ENCODE results near the gene FAM131B. TPM values are rescaled to one million over a fixed set of nuclear protein-coding genes. Genes with fewer than 3 reads are reported as not detected.
A peak's percentile ranks its signal among the peaks of the same experiment; 100 is the strongest.

Gene FAM131B
- total RNA-seq, 2 experiments from 2014 or later: 2.3 to 2.6 TPM

DNA sequence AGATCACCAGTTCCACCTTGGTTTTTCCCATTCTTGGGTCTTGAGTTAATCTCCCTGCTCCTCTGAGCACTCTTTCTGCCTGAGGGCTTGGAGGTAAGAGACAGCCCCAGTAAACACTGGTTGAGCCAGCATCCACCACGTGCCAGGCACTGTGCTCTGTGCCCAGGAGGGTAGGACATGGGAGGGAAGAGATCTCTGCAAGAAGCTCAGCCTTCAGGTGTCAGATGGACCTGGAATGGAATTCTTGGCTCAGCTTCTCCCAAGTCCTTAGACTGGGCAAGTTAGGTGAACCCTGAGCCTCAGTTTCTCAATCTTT lies 21.1 kb upstream of the FAM131B start:
- no peak overlapping the region for H3K4me3 Mint-ChIP-seq
- no peaks in the 10 kb centered on the region for H3K27me3 Mint-ChIP-seq
- no peak for DNase-seq

DNA sequence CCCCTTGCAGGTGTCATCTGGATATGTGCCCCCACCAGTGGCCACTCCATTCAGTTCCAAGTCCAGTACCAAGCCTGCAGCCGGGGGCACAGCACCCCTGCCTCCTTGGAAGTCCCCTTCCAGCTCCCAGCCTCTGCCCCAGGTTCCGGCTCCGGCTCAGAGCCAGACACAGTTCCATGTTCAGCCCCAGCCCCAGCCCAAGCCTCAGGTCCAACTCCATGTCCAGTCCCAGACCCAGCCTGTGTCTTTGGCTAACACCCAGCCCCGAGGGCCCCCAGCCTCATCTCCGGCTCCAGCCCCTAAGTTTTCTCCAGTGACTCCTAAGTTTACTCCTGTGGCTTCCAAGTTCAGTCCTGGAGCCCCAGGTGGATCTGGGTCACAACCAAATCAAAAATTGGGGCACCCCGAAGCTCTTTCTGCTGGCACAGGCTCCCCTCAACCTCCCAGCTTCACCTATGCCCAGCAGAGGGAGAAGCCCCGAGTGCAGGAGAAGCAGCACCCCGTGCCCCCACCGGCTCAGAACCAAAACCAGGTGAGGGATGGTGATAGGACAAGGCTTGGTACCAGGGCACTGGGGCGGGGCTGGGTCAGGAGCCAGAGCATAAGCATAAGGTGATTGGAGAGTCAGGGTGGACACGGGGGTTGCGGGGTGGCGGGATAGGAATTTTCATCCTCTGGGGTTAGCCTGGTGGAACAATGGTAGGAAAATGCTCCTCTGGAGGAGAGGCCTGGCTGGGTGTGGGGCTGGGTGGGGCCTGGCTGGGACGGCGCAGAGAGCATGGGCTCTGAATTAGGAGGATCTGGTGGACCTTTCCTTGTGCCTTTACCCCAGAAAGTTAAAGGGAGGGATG lies 20.5 kb upstream of the FAM131B start:
- Mint-ChIP-seq H3K27me3 (no peaks in the 10 kb centered on the region), H3K27ac (peak overlapping the region; percentile 39), H3K4me1 (peaks cover 22% of the 10 kb centered on the region), H3K4me3 (no peak overlapping the region), H3K36me3 (peaks cover 9% of the 10 kb centered on the region), H3K9me3 (ENCODE audit: low read depth) (no peaks in the 10 kb centered on the region)
- DNase-seq: no peak
- no peak for ATAC-seq
- CTCF ChIA-PET: interaction anchor here (1.0 to 2.0 kb wide), 5 partner anchors 8 to 143 kb away, joined by 3 to 10 read pairs (median 5); no protein-coding TSS in a partner anchor

More for the DNA sequence above, 21.1 kb upstream of the FAM131B start:
- H3K27ac Mint-ChIP-seq: peak overlapping the region; percentile 39
- H3K9me3 Mint-ChIP-seq (ENCODE audit: low read depth): no peaks in the 10 kb centered on the region
- peaks cover 9% of the 10 kb centered on the region for H3K36me3 Mint-ChIP-seq
- CTCF ChIA-PET: interaction anchor here (0.8 to 2.0 kb wide), 7 partner anchors 8 to 143 kb away, joined by 3 to 10 read pairs (median 3); partner anchors contain the start of gene GSTK1
- no peak for ATAC-seq
- peaks cover 17% of the 10 kb centered on the region for H3K4me1 Mint-ChIP-seq

DNA sequence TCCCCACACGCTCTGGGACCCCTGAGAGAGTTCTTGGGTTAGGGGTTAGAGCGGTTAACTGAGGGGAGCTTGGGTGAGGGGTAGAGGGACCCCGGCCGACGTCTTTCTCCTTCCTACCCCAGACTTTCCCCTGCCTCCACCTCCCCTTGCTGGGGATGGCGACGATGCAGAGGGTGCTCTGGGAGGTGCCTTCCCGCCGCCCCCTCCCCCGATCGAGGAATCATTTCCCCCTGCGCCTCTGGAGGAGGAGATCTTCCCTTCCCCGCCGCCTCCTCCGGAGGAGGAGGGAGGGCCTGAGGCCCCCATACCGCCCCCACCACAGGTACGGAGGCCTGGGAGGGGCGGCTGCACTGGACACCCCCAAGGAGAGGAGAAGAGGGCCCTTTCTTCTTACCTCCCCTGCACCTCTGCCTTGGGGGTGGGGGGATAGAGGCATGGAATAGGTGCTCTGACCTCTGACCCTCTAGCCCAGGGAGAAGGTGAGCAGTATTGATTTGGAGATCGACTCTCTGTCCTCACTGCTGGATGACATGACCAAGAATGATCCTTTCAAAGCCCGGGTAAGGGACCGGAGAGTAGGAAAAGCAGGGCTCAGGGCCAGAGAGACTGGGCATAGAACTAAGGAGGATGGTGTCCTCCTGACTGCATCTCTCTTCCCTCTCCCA lies 19.7 kb upstream of the FAM131B start:
- H3K4me1 Mint-ChIP-seq: peaks cover 21% of the 10 kb centered on the region
- H3K36me3 Mint-ChIP-seq: peaks cover 6% of the 10 kb centered on the region
- H3K9me3 Mint-ChIP-seq (ENCODE audit: low read depth): no peaks in the 10 kb centered on the region
- no peak for DNase-seq
- no peak overlapping the region for H3K4me3 Mint-ChIP-seq
- no peak for ATAC-seq
- H3K27ac Mint-ChIP-seq: peak overlapping the region; percentile 33
- CTCF ChIA-PET: interaction anchor here (1.3 to 3.6 kb wide), 3 partner anchors 26 to 83 kb away, joined by 3 to 46 read pairs (median 5); partner anchors contain the start of gene EPHA1
- H3K27me3 Mint-ChIP-seq: no peaks in the 10 kb centered on the region

DNA sequence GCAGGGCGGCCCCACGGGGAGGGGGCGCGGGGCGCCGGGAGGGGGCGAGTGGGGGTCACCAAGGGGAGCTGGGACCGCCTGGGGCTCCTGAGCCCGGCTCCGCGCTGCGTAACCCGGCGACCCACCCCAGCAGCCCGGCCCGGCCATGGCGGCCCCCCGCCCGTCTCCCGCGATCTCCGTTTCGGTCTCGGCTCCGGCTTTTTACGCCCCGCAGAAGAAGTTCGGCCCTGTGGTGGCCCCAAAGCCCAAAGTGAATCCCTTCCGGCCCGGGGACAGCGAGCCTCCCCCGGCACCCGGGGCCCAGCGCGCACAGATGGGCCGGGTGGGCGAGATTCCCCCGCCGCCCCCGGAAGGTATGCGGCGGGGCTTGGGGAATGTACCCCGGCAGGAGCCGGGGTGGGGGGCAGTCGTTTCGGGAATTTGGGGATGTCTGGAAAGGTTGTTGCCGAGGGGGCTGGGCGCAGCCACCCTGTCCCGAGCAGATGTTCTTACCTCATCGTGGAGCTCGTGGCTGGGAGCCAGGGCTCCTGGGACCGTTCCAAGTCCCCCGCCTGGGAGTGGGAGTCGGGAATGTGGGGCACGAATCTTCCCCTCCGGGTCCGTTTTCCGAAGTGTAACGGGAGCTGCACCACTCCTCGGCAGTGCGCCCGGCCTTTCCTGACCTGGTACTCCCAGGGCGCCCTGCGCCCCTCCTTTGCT lies 19.1 kb upstream of the FAM131B start:
- Mint-ChIP-seq H3K36me3 (peaks cover 6% of the 10 kb centered on the region), H3K4me3 (no peak overlapping the region), H3K4me1 (peaks cover 28% of the 10 kb centered on the region), H3K9me3 (ENCODE audit: low read depth) (no peaks in the 10 kb centered on the region), H3K27me3 (no peaks in the 10 kb centered on the region), H3K27ac (peak overlapping the region; percentile 61)
- DNase-seq: peak; percentile 58
- CTCF ChIA-PET: interaction anchor here (1.3 to 3.6 kb wide), 4 partner anchors 11 to 141 kb away, joined by 3 to 46 read pairs (median 19); partner anchors contain the start of gene EPHA1
- ATAC-seq: no peak

DNA sequence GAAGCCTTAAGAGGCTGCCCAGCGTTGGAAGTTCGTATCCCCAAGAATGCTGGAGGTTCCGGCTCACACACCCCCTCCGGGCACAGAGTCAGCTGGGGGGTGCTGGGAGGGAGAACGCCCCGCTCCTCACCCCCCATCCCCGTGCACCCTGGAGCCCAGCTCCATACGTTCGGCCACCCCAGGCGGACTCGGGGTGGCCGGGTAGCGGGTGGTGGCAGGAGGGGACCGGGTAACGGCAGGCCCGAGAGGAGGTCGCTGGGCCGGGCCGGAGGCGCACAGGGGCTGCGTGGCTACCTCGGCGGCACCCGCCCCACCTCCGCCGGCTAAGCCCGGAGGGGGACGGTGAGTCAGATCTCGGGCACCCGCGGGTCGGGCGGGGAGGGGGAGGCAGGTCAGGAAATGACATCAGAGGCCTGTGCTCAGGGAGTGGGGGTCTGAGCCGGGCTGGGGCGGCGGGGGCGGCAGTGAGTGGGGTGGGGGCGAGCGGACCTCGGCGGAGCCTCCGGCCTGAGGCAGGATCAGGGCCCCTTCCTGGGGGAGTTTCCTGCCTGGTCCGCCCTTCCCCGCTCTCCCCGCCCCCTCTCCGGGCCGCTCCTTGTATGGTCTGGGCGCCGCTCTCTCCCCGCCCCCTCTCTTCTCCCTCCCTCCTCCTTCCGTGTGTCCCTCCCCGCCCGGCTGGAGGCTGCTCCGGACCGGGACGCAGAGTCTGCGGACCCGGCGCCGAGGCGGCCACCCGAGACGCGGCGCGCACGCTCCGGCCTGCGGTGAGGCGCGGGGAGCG lies 18.3 kb upstream of the FAM131B start, which contains the start of gene ZYX:
Gene ZYX (plus strand): TSS at position 700 of the 781 bp plus-strand sequence. CDS start 227 bp downstream, outside the sequence.
- H3K36me3 Mint-ChIP-seq: peaks cover 6% of the 10 kb centered on the region
- H3K27me3 Mint-ChIP-seq: no peaks in the 10 kb centered on the region
- no peaks in the 10 kb centered on the region for H3K9me3 Mint-ChIP-seq (ENCODE audit: low read depth)
- peak; percentile 79 for ATAC-seq
- CTCF ChIA-PET: interaction anchor here (0.7 to 3.6 kb wide), 30 partner anchors 8 to 853 kb away, joined by 3 to 46 read pairs (median 4); partner anchors contain the start of genes CASP2, EPHA1 and GSTK1
- H3K4me1 Mint-ChIP-seq: peaks cover 35% of the 10 kb centered on the region
- peak within 1 kb of the TSS; percentile 79 for H3K4me3 Mint-ChIP-seq
- peak; percentile 95 for DNase-seq
- H3K27ac Mint-ChIP-seq: peak within 1 kb of the TSS; percentile 94

DNA sequence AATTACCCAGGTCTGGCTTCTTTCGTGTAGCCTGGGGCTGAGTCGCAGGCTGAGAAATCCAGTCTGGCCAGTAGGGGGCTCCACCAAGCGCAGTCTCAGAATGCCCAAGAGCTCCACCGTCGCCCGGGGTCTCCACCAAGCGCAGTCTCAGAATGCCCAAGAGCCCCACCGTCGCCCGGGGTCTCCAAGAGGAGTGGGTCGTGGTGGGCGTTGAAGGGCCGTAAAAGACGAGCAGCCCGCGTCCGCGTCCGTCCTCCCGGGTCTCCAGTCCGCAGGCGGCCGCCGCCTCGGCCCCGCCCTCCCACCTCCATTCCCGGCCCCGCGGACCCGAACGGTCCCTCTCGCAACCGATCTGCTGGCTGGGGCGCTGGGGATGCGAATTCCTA lies 17.7 kb upstream of the FAM131B start:
- peak; percentile 52 for ATAC-seq
- peaks cover 6% of the 10 kb centered on the region for H3K36me3 Mint-ChIP-seq
- no peaks in the 10 kb centered on the region for H3K27me3 Mint-ChIP-seq
- H3K27ac Mint-ChIP-seq: peak overlapping the region; percentile 94
- peak overlapping the region; percentile 79 for H3K4me3 Mint-ChIP-seq
- peak; percentile 93 for DNase-seq
- H3K9me3 Mint-ChIP-seq (ENCODE audit: low read depth): no peaks in the 10 kb centered on the region
- H3K4me1 Mint-ChIP-seq: peaks cover 41% of the 10 kb centered on the region
- CTCF ChIA-PET: interaction anchor here (0.7 to 3.6 kb wide), 31 partner anchors 9 to 853 kb away, joined by 3 to 46 read pairs (median 4); partner anchors contain the start of genes CASP2, EPHA1 and GSTK1

DNA sequence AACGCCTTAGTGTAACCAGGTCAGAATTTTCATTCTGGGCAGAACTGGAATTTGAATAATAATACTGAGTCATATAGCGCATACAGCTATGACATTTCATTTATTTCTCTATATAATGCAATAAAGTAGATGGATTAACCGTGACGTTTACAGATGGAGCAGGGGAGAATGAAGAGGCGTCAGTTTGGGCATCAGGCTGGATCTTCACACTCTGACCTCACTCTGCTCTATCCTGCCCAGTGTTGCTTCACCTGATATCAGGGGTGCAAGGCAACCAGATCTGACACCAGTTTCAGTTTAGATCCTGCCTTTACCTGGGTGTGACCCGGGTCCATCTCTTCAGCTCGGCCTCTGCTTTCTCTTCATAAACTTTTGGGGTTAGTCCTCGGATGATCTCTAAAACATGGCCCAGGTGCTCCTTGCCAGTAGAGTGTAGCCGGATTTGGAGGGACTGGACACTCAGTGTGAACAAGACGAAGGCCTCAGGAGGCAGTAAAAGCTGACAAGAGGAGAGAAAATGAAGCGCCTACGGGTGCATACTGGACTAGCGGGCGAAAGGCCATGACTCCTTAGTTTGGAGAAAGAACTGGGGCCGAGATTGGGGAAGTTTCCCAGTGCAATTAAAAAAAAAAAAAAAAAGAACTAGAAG lies 17.2 kb upstream of the FAM131B start:
- Mint-ChIP-seq H3K4me1 (peaks cover 46% of the 10 kb centered on the region), H3K4me3 (peak overlapping the region; percentile 79)
- DNase-seq: peak; percentile 59

DNA sequence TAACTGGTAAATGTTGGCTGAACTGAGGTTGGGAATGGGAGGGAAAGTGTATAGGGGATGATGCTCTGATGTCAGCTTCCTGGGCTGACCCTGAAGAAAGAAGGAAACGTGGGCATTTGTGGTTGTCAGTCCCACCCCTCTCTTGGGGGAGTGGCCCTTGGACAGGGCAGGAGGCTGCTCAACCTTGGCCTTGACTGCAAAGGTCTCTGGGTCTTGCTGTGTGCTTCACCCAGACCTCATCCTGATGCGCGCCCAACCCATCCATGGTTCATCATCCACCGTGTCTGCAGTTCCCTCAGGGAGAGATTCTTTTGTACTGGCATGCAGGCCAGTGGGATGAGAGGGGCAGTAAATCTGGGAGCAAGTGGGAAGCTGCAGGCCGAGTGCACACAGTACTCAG lies 13.9 kb upstream of the FAM131B start:
- no peak overlapping the region for H3K4me3 Mint-ChIP-seq
- H3K27ac Mint-ChIP-seq: peak overlapping the region; percentile 91
- no peak for DNase-seq
- no peaks in the 10 kb centered on the region for H3K27me3 Mint-ChIP-seq
- CTCF ChIA-PET: interaction anchor here (1.1 to 1.8 kb wide), 7 partner anchors 8 to 136 kb away, joined by 3 to 9 read pairs (median 4); no protein-coding TSS in a partner anchor
- no peak for ATAC-seq
- H3K9me3 Mint-ChIP-seq (ENCODE audit: low read depth): no peaks in the 10 kb centered on the region
- no peaks in the 10 kb centered on the region for H3K36me3 Mint-ChIP-seq
- peaks cover 71% of the 10 kb centered on the region for H3K4me1 Mint-ChIP-seq

More for the DNA sequence above, 17.2 kb upstream of the FAM131B start:
- Mint-ChIP-seq H3K36me3 (peaks cover 6% of the 10 kb centered on the region), H3K27me3 (no peaks in the 10 kb centered on the region), H3K27ac (peak overlapping the region; percentile 94), H3K9me3 (ENCODE audit: low read depth) (no peaks in the 10 kb centered on the region)
- CTCF ChIA-PET: interaction anchor here (0.7 to 3.6 kb wide), 33 partner anchors 9 to 852 kb away, joined by 3 to 46 read pairs (median 4); partner anchors contain the start of genes CASP2, EPHA1 and GSTK1
- peak; percentile 6 for ATAC-seq

DNA sequence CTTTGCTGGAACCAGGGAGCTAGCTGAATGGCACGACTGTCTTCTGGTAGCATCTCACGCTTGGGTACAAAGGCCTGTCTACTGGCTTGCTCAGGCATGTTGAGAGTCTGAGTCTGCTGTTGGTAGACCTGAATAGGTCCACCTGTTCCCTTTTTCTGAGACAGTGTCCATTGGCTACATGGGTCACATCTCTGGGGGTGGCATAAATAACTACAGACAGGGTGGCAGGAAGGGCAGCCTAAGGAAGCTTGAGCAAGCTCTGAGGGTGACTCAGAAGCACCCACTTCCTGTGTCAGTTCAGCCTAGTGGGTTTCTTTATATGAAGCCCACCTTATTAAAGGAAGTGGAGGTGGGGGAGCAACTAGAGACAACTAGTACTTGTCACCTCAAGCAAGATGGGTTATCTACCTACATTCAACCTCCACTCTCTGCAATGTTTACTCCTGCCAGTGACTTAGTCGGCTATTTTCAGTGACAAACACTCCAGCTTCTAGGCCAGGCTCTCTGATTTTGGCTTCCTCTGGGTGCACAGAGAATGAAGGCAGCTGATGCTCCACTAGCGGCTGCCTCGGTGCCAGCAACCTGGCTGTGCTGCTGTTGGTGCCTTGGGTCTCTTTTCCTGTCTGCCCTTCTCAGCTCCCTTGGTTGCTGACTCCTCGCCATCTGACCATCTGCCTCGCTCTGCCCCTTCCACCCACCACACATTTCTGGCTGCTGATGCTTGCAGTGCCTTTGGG lies 13.0 kb upstream of the FAM131B start:
- H3K27me3 Mint-ChIP-seq: no peaks in the 10 kb centered on the region
- CTCF ChIA-PET: interaction anchor here (0.7 to 1.8 kb wide), 15 partner anchors 8 to 160 kb away, joined by 3 to 9 read pairs (median 4); no protein-coding TSS in a partner anchor
- peak; percentile 64 for ATAC-seq
- no peaks in the 10 kb centered on the region for H3K9me3 Mint-ChIP-seq (ENCODE audit: low read depth)
- H3K27ac Mint-ChIP-seq: peak overlapping the region; percentile 91
- DNase-seq: peak; percentile 75
- H3K4me1 Mint-ChIP-seq: peaks cover 73% of the 10 kb centered on the region
- H3K4me3 Mint-ChIP-seq: peak overlapping the region; percentile 18
- H3K36me3 Mint-ChIP-seq: no peaks in the 10 kb centered on the region

DNA sequence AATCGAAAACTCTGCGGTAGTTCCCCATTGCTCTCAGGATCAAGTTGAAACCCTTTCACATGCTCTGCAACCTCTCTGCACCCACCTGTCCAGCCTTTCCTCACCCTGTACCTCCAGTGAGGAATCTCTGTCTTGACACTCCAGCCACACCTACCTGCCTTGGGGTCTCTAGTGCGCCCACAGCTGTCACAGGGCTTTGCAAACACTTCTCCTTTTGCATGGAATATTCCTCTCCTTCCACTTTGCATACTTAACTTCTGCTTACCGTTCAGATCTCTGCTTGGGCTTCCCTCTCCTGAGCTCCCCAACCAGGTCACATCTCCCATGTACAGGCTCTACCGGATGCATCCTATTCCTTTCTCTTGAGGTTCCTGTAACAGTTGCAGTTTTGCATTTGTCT lies 12.0 kb upstream of the FAM131B start:
- Mint-ChIP-seq H3K36me3 (no peaks in the 10 kb centered on the region), H3K27ac (peak overlapping the region; percentile 91), H3K9me3 (ENCODE audit: low read depth) (no peaks in the 10 kb centered on the region), H3K4me1 (peaks cover 69% of the 10 kb centered on the region), H3K27me3 (no peaks in the 10 kb centered on the region), H3K4me3 (no peak overlapping the region)
- CTCF ChIA-PET: interaction anchor here (1.0 to 4.4 kb wide), 8 partner anchors 15 to 159 kb away, joined by 3 to 20 read pairs (median 4); partner anchors contain the start of gene CASP2
- DNase-seq: no peak
- no peak for ATAC-seq

DNA sequence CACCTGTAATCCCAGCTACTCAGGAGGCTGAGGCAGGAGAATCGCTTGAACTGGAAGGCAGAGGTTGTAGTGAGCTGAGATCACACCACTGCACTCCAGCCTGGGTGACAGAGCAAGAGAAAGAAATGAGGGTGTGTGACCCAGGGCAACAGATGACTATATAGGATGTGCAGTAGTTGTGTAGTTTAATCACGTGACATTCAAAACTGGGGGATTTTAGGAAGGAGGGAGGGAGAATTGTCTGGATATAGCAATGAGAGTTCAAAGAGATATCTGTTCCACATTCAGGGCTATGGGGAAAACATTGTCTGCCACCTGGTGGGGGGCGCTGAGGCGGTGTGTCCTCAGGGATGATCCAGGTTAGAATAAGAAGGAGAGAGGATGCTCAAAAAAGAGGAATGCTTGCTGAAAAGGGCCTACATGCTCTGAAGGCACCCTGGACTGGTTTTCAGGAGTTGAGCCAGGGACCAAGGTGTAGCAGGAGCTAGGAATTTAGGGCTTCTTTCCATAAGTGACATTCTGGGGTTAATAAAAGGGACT lies 10.8 kb upstream of the FAM131B start:
- no peaks in the 10 kb centered on the region for H3K9me3 Mint-ChIP-seq (ENCODE audit: low read depth)

More for the DNA sequence above, 10.8 kb upstream of the FAM131B start:
- ATAC-seq (no peak), DNase-seq (no peak)
- H3K27me3 Mint-ChIP-seq: no peaks in the 10 kb centered on the region
- H3K4me1 Mint-ChIP-seq: peaks cover 58% of the 10 kb centered on the region
- CTCF ChIA-PET: interaction anchor here (0.5 to 4.4 kb wide), 7 partner anchors 28 to 133 kb away, joined by 3 to 20 read pairs (median 4); no protein-coding TSS in a partner anchor
- H3K4me3 Mint-ChIP-seq: no peak overlapping the region
- no peaks in the 10 kb centered on the region for H3K36me3 Mint-ChIP-seq
- peak overlapping the region; percentile 2 for H3K27ac Mint-ChIP-seq

Data from activated CD8-positive, alpha-beta memory T cell treated with anti-CD3 and anti-CD28 coated beads, Interleukin-2, amount 10 ng/mL, durations not matched to agents 7 days and 5 days (primary cell).